ENCODE results near the gene MUC5B. TPM values are rescaled to one million over a fixed set of nuclear protein-coding genes. Genes with fewer than 3 reads are reported as not detected.

MUC5B gene
- polyA plus RNA-seq, 1 donor = 0.03 TPM

DNA sequence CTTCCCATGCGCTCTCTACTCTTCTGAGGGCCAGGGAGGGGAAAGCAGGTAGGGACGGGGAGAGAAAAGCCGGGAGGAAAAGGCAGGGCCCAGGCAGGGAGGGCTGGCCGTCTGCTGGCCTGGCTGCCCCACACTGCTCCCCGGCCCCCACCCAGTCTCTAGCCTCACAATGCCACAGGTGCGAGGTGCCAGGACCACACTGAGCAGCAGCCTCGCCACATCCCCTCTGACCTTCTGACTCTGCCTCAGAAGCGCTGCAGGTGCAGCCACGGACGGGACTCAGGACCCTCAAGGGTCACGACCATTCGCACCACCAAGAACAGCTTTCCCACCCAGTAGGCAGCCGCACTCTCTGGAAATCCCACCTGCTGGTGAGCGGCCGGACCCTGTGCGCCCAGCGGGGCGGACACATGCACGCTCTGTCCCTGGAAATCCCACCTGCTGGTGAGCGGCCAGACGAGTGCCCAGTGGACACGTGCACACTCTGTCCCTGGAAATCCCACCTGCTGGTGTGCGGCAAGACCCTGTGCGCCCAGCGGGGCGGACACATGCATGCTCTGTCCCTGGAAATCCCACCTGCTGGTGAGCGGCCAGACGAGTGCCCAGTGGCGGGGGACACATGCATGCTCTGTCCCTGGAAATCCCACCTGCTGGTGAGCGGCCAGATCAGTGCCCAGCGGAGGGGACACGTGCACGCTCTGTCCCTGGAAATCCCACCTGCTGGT lies 66.5 kb downstream of the MUC5B start:
- DNase-seq = no peak

DNA sequence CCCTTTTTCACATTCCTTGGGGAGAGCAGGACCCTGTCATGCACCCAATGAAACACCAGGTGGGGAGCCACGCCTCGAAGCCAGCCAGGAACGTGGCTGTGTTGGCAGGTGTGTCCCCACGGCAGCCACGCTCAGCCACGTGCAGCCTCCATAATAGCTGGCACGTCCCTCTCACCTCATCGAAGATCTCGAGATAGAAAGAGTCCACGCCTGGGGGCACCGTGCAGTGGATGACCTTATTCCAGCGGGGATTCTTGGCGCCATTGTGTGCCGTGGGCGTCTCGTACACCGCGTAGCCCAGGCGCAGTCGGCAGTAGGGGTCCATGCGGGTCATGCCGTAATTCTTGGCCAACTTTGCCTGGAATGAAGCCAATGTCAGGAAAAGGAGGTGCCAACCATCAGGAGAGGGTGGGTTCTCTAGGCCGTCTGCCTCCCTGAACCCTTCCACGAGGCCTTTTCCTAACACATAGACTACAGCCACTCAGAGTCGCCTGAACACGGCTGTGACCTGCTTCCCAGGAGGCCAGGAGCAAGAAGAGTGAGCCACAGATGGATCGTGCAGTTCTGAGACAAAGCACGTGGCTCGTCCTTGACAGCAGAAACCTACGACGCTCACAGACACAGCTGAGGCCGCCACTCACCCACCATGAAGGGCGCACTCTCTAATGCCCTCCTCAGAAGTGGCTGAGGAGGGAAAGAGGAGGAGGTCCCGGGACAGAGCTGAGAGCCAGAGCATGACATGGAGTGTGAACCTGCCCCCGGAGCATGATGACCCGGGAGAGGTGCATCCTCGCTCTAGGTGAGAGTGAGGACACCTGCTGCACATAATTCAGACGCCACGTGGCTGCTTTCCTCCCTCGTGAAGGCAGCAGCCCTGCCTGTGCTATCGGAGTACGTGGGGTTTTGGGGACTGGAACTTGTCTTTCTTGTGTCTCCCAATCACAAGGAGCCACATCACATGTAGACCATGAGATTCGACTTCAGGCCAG lies 67.5 kb downstream of the MUC5B start:
- no peak for DNase-seq

DNA sequence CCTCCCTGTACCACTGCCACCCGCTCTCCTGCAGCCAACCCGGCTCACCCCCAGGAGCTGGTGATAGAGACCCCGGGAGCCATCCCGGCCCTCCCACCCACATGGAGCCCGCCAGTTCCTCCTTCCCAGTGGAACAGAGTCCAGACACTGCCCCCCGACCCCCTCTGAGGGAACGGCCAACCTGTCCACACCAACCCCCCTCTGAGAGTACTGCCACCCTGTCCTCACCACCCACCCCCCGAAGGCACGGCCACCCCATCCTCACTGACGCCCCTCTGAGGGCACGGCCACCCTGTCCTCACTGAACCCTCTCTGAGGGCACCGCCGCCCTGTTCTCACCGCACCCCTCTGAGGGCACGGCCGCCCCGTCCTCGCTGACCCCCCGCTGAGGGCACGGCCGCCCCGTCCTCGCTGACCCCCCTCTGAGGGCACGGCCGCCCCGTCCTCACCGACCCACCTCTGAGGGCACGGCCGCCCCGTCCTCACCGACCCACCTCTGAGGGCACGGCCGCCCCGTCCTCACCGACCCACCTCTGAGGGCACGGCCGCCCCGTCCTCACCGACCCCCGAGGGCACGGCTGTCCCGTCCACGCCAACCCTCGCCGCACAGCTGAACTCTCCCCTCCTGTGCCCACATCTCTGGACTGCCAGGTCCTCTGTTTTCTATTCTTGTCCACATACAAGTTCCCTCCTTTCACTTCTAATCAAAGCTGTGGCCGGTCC lies 68.6 kb downstream of the MUC5B start:
- DNase-seq = no peak

DNA sequence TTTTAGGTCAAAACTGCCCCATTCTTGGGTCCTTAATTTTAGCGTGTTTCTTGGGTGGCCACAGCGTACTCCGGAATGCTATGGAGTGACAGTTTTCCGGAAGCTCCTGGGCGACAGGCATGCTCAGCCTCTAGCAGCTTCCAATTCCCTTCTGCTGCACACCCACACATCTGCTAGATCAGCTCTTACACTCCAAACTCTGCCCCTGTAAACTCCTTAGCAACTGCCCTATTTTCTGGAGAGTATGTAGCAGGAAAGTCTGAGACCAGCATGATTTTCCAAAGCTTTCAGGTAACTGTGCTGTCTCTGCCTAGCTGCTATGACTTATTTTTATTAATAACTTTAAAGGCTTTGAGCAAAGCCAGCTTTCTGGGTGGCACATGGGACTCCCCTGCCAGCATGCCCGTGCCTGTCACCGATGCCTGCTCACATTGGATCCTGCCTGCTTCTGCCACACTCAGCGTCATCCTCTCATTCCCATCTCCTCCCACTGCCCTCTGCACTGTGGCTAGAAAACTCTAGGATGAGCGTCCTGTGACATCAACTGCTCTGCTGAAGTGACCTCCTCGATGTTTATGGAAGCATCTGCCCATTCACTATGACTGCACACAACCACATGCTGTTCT lies 69.3 kb downstream of the MUC5B start:
- DNase-seq = no peak

DNA sequence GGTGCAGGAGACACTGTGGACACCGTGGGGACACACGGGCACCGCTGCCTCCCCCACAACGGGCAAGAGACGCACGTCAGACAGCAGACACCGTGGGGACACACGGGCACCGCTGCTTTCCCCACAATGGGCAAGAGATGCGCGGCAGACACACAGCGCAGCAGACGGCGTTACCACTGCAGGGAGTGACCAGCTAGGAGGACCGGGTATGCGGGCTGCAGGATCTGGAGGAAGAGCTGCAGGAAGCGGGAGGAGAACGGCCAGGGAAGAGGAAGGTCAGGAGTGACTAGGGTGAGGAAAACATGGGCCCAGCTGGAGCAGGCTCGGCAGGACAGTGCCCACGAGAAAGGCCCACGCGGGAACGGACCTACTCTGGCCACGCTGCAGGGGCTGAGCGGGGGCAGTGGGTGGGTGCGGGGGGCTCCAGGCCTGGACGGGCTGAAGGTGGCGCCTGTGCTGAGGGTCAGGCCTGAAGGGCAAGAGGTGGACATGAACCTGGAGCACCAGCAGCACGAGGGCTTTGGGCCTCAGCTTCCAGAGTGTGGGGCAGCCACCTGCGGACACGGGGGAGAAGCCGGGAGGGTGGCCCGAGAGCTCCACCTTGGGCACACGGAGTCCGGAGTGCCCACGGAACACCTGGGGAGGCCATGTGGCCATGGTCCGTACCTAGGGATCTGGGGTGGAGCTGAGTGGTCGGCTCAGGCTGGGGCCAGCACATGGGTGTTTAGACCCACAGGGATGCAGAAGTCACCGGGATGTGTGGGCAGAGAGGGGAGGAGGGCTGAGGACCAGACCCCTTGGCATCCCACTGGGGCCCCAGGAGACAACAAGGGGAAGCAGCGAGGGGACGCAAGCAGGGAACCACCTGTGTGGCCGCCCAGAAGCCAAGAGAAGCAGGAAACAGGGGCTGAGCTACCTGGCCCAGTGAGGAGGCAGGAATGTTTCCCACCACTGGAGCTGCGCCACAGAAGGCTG lies 70.1 kb downstream of the MUC5B start:
- no peak for DNase-seq

DNA sequence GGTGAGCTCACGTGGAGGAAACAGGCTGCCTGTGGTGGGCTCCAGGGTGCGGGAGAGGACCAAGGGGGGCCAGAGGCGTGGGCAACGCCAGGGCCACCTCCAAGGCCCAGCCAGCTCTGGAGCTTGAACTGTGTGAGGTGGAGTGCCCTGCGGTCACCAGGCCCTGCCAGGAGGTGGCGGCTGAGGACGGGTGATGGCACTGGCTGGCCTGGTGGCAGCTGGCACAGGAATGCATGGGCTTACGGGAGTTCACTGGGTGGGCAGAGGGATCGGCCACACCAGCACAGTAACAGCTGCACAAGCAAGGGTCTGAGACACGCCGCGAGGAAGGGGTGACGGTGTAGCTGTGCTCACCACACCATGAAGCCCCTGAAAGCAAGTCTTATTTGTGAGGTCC lies 70.8 kb downstream of the MUC5B start:
- no peak for DNase-seq

DNA sequence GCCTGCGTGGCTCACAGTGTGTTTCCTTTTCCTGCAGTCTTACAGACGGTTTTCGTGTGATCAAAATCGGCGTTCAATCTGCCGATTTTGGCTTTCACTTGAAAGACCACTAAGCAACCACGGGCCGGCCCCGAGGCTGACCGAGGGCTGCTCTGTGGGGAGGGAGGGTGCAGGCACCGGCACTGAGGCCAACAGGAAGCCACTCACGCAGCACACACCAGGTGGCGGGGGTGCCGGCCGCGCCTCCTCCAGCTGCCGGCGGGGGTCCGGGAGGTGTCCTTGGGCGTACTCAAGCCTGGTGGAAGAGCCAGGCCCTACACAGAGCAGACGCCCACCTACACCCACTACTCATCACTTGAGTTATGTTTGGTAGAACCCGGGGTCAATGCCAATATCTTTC lies 72.2 kb downstream of the MUC5B start:
- no peak for DNase-seq

DNA sequence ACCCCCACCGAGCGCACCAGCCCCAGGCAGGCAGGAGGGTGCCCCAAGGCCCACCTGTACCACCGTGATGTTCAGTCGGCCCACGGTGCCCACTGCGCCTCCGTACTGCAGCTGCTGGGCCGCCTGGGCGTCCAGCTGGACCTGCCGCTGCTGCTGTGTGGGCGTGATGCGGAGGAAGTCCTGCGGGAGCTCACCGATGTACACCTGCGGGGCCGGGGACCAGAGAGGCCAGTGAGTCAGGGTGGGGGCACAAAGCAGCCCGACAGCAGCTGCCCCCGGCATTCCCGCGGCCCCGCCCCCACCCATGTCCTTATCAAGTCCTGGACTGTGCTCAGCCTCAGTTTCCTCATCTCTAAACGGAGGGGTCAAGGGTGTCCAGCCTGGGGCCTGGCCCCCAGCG lies 72.7 kb downstream of the MUC5B start:
- DNase-seq = no peak

DNA sequence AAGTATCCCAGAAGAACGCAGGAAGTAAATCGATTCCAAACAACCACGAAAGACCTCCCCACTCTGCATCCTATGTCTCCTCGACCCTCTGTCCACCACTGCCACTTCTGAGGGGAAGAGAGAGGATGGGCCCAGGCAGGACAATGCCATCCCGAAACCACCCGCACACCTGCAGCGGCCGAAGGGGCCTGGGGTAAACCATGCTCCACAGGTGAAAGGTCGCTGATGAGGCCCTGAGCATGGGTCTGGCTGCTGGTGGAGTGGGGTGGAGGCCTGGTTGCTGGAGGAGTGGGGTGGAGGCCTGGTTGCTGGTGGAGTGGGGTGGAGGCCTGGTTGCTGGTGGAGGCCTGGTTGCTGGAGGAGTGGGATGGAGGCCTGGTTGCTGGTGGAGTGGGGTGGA lies 73.4 kb downstream of the MUC5B start:
- no peak for DNase-seq

DNA sequence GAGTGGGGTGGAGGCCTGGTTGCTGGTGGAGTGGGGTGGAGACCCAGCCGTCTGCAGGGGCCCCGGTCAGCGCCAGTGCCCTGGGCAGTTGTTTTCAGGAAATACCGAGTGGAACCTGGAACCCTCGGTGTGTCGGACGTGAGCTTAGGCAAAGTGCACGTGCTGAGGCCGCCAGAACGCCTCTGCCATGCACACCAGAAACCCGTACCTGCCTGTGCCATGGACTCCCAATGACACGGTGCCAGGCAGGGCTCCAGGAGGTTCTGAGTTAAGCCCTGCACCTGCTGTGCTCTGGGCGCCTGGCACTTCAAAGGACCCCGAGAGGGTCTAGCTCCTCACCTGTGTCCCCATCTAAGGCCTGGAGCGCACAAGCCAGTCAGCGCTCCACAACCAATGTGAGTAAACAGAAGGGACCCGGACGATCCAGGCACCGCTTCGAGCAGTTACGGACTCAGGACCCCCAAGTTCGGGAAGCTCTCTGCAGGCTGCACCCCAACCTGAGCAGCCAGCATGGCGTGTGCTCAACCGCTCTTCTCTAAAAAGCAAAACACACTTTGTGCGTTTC lies 74.2 kb downstream of the MUC5B start:
- DNase-seq = no peak

DNA sequence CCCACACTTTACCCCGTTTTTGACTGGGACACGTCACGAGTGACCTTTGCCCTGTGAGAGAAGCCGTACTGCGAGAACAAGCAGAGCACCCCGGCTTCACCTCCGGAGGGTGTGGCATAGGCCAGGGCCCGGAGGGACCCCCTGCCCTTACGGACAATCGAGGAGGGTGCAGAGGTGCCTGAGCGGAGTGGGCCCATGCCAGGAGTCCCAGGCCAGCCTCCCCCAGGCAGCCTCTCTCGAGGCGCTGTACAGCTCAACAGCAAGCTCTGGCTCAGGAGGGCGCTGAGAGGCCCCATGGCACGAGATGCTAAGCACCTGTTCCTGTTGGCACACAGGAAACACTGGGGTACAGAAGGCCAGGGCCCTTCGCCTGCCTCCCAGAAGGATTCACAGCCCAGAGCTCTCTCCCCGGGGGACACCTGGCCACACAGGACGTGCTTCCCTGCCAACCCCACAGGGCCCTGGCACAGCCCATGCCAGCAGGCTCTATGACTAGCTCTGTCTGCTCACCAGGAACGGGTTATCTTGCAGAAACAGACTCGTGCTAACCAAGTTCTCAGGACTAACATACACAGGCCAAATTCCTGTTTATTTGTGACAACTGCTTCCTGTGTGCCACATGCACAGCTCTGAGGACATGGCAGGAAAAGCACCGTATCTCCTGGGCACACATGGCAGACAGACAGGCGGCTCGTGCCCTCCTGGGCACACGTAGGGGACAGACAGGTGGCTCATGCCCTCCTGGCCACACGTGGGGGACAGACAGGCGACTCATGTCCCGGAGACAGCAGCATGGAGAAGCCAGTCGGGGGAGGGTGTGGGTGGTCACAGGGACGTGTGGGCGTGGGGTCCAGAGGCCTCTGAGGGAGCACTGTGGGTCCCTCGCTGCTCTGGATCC lies 75.0 kb downstream of the MUC5B start:
- DNase-seq = no peak

DNA sequence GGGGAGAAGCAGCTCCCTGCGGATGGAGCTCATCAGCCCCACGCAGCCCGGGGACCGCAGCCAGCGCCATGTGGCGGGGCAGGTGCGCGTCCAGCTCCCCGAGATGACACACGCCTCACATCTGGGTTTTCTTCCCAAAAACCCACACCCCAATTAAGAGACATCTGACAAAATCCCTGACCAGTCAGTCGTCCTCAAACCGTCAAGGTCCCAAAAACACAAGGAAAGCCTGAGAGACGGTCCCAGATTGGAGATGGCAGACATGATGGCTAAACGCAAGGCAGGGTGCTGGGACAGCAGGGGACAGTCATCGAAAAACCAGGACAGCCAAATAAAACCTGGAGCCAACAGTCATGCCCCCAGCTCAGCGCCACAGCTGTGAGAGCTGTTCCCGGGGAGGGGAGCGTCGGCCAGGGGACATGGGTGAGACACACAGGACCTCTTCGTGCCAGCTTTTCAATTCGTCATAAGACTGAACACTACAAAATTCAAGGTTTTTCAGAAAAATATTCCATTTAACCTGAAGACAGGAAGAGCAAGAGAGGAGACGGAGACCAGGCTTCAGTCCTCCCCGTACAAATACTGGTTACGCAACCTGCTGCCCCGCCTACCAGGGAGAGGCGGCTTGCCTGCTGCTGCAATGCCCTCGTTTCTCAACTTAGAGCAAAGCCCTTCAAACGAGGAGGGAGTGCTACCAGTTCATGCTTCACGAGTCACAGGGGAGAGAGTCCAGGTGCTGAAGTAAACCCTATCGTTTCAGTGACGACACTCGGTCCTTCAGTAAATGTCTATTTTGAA lies 76.0 kb downstream of the MUC5B start:
- no peak for DNase-seq

DNA sequence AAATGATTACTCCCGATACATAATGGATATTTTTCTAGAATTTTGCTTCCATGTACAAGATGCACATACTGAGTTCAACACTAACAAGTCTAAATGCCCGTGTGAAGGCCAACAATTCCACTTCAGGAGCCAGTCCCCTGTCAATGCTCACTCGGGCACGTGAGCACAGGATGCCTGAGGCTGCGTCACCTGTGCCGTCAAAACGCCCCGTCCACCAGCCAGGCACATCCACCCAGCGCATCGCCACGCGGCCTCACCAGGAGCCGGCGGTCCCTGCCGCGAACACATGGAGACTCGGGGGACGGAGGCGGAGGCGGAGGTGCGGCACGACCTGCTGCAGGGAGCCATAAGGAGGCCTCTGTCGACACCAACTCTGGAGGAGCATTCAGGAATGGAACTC lies 76.8 kb downstream of the MUC5B start:
- no peak for DNase-seq

DNA sequence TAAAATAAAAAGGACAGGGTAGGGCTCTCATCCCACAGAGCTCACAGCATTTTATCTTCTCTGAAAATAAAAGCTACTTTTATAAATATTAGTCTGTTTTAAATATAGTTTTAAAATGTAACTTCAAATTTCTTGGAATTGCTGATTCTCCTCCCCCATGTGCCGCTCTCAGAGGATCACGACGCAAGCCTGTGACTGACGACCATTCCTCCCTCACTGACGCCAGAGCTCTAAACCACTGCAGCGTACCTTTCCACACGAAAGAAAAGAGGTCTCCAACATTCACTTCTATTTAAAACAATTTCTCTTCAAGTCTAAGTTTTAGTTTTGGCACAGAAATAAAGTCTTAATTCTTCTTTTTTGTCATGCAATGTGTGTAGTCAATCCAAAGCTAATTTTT lies 77.3 kb downstream of the MUC5B start:
- DNase-seq = no peak

DNA sequence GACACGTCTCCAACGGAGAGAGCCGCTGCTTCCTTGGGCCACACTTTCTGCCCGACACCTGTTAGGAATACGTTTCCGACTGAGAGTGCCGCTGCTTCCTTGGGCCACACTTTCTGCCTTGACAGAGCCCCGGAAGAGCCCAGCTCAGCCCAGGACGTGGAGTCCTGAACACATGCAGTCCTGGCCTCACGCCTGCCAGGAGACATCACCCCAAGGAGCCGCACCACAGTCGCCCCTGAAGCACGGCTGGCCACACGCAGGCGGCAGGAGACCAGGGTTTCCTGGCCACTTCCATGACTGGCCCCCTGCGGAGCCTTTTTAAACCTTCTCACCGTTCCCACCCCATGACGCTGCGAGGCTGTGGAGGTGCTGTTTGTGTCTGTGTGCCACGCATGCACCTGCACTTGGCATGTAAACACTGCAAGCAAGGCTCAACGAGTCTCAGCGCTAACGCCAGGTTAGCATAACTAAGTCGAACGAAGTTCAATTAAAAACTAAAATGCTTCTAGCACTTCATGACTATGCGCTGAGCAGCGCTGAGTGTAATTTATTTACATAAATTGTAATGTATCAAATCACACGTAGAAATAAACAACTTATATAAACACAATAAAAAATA lies 77.8 kb downstream of the MUC5B start:
- no peak for DNase-seq

DNA sequence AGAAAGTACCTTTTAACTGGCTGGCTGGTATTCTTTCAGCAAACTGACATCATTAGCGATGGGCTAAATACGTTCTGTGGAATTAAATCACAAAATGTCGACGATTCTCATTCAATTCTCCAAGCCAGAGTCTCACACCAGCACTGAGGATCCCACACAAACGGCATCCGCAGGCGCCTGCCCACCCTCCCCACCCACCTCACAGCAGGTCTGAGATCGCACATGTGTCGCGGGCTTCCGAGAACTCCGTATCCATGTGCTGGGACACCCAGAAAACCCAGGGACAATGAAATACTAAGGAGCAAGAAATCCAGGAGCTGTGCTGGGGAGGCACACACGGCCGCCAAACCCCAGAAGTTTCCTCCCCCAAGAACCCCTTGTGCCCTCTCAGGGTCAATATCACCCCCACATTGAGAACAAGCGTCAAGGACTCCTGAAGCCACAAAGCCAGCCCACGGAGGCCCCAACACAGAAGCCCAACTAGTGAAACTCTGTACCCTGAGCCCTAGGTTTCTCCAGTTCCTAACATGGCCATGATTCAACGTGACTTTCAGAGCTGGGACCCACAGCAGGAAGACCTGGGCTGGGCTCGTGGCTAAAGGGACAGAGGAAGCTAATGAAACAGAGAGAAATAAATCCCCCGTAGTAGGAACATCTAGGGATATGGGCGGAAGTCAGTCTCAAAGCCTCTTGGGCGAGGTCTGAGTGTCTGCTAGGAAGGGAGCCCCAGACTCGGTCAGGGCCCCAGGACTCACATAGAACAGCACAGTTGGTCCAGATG lies 78.5 kb downstream of the MUC5B start:
- no peak for DNase-seq

DNA sequence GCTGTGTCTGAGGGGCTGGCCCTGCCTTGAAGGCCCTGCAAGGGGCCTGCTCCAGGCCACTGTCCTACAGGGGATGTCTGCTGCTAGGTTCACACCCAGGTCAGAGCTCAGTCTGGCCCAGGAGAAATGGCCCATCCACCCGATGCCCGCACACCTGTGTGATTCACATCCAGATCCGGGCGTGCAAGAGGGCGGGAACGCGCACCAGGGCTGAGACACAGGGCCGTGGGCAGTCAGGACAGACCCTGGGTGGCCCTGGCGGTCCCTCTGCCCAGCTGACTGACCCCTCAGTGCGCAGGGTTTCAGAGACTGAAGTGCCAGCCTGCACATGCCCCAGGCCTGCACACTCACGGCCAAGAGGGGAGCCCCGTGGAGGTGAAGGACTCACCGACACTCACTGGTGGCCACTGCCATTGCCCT lies 79.2 kb downstream of the MUC5B start:
- DNase-seq = no peak
